ENCODE results near the gene ARL9. TPM values are rescaled to one million over a fixed set of nuclear protein-coding genes. Genes with fewer than 3 reads are reported as not detected.

ARL9 gene
- total and polyA plus RNA-seq, 9 of the 15 experiments (the other 6 are each of a cell fraction or from before 2014, with no cell fraction given) = 0.10 to 0.15 (median 0.11) TPM; not detected in 6

GRCh38 chr4:56530269-56531148 is 24.9 kb downstream of the ARL9 start (continued):
- TF ChIP-seq ZNF644 (tag; IDR thresholded peaks at IDR 0.05; ENCODE audit: low read depth) (no peak), GATAD2A (IDR thresholded peaks at IDR 0.05) (no peak), CEBPZ (IDR thresholded peaks at IDR 0.05; ENCODE audit: borderline replicate concordance, low read depth, low read length) (no peak), SRF (CRISPR knock-in tag; IDR thresholded peaks at IDR 0.05) (no peak), SAFB (IDR thresholded peaks at IDR 0.05; ENCODE audit: borderline replicate concordance, low read depth, low read length) (no peak), CAMTA2 (CRISPR knock-in tag; conservative IDR thresholded peaks at IDR 0.05) (no peak), ZNF140 (CRISPR knock-in tag; IDR thresholded peaks at IDR 0.05) (no peak), FIP1L1 (IDR thresholded peaks at IDR 0.05; ENCODE audit: low read depth, low read length, poor library complexity, severe bottlenecking) (no peak), IRF1 (CRISPR knock-in tag; IDR thresholded peaks at IDR 0.05; ENCODE audit: borderline replicate concordance) (no peak), ZNF75A (CRISPR knock-in tag; IDR thresholded peaks at IDR 0.05) (no peak), U2AF2 (optimal IDR thresholded peaks at IDR 0.05; ENCODE audit: low read depth, low read length) (no peak), CGGBP1 (CRISPR knock-in tag; IDR thresholded peaks at IDR 0.05) (peak; percentile 38; the same call in 1 of the 2 replicates), GABPA (tag; conservative IDR thresholded peaks at IDR 0.05; ENCODE audit: low read depth) (no peak), SMAD4 (CRISPR knock-in tag; conservative IDR thresholded peaks at IDR 0.05) (no peak), ZNF175 (CRISPR knock-in tag; IDR thresholded peaks at IDR 0.05; ENCODE audit: low read depth) (no peak), FOXK2 (conservative IDR thresholded peaks at IDR 0.05 in 1 of 2, IDR thresholded peaks at IDR 0.05 in 1 of 2; ENCODE audit: low read depth in 2 of 2) (no peak), NR3C1 (CRISPR knock-in tag; IDR thresholded peaks at IDR 0.05) (no peak), ZNF263 (CRISPR knock-in tag; IDR thresholded peaks at IDR 0.05; ENCODE audit: borderline replicate concordance) (no peak; the same call in 1 of the 2 replicates), E2F4 (CRISPR knock-in tag; IDR thresholded peaks at IDR 0.05; ENCODE audit: low read depth) (no peak), ATF2 (CRISPR knock-in tag; IDR thresholded peaks at IDR 0.05) (no peak)

Measured in K562 (cell line).